ENCODE measurements around the gene C4orf17. TPM values are rescaled to one million over a fixed set of nuclear protein-coding genes. Genes with fewer than 3 reads are reported as not detected.

Gene C4orf17
- total RNA-seq, 1 donor from 2014 or later = not detected

DNA sequence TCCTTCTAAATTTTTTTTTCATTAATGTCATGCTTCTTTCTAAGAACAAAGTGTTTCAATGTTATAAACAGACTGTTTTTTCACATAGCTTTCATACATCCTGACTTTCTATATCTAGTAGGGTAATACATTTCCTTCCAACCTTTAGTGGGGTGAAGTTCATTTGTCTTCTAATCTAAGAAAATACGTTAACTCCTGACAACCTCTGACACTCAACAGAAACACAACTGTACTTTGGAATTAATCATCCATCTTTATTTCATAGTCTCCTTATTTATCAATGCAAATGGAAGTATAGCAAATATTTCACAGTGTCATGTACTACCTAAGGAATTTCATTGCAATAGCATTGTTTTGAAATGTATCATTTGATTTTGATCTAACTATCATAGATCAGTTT lies 61.1 kb downstream of the C4orf17 start:
- TF ChIP-seq, protein P1, sequence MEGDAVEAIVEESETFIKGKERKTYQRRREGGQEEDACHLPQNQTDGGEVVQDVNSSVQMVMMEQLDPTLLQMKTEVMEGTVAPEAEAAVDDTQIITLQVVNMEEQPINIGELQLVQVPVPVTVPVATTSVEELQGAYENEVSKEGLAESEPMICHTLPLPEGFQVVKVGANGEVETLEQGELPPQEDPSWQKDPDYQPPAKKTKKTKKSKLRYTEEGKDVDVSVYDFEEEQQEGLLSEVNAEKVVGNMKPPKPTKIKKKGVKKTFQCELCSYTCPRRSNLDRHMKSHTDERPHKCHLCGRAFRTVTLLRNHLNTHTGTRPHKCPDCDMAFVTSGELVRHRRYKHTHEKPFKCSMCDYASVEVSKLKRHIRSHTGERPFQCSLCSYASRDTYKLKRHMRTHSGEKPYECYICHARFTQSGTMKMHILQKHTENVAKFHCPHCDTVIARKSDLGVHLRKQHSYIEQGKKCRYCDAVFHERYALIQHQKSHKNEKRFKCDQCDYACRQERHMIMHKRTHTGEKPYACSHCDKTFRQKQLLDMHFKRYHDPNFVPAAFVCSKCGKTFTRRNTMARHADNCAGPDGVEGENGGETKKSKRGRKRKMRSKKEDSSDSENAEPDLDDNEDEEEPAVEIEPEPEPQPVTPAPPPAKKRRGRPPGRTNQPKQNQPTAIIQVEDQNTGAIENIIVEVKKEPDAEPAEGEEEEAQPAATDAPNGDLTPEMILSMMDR (IDR thresholded peaks at IDR 0.05; ENCODE audit: insufficient read depth, low read length, poor library complexity, severe bottlenecking) = no peak
- no peak for DNase-seq (ENCODE audit: low read depth)

DNA sequence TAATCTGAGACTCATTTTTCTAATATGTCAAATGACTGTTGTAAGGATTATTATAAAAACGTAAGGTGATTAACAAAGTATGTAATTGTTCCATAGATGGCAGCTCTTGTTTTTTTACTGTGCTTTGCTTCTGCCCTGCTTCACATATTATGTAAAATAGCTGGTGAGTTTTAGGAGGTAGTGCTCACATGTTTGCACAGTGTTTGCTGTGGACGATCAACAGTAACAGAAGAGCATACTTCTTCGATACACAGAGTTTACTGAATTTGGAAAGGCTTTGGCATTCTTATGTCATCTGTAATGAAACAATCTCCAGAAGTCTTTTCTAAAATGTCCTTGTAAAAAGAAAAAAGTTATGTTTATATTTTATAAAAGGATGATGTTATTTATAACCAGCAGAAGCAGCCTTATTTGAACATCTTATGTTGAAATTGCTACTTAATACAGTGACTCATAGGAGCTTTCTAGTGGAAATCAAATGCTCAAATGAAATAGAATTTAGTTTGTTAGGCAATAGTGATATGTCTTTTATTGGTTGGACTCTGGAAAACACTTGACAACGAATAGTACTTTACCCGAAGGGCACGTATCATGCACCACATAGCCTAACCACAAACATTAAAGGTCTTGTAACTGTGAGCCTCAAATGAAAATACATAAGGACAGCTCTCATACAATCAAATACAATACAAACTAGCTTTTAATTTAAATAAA lies 61.9 kb downstream of the C4orf17 start:
- no peaks in the 10 kb centered on the region for H3K36me3 ChIP-seq (ENCODE audit: control insufficient read depth, insufficient read depth, low read length)
- TF ChIP-seq, protein P1 (IDR thresholded peaks at IDR 0.05; ENCODE audit: insufficient read depth, low read length, poor library complexity, severe bottlenecking) = no peak
- no peak overlapping the region for H3K4me3 ChIP-seq (ENCODE audit: low read depth, low read length)
- no peak for DNase-seq (ENCODE audit: low read depth)
- H3K27me3 ChIP-seq (ENCODE audit: control insufficient read depth, insufficient read depth, low read length) = no peaks in the 10 kb centered on the region

More for the DNA sequence above, 61.1 kb downstream of the C4orf17 start:
- Histone ChIP-seq H3K27me3 (ENCODE audit: control insufficient read depth, insufficient read depth, low read length) (no peaks in the 10 kb centered on the region), H3K36me3 (ENCODE audit: control insufficient read depth, insufficient read depth, low read length) (no peaks in the 10 kb centered on the region), H3K4me3 (ENCODE audit: low read depth, low read length) (no peak overlapping the region)

DNA sequence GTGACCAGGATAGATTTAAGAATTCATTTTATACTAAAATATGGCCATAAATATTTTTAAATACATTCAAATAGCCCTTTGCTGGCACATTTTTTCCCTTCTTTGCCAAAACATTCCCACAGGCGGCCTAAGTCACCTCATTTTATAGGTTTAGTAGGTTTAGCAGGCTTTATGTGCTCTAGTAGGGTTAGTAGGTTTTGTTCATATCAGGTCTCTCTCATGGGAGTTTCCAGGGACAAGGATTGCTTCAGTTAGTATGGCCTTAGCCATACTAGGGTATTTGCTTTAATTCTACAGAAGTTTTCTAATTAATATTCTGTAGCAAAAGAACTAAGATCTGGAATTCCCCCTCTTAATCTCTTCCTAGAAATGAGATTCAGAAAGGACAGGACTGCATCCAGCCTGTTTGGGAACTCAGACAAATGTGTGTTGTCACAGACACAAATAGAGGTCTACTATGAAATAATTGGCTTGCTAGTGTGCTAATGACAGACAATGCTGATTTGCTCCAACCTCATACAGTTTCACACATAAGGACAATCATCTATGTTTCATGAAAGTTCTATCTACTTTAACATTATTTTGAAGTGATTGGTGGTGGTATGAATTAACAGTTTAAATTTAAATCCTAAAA lies 63.0 kb downstream of the C4orf17 start:
- no peak overlapping the region for H3K4me3 ChIP-seq (ENCODE audit: low read depth, low read length)
- no peaks in the 10 kb centered on the region for H3K36me3 ChIP-seq (ENCODE audit: control insufficient read depth, insufficient read depth, low read length)
- no peak for DNase-seq (ENCODE audit: low read depth)
- no peaks in the 10 kb centered on the region for H3K27me3 ChIP-seq (ENCODE audit: control insufficient read depth, insufficient read depth, low read length)
- TF ChIP-seq, protein P1 (IDR thresholded peaks at IDR 0.05; ENCODE audit: insufficient read depth, low read length, poor library complexity, severe bottlenecking) = no peak

DNA sequence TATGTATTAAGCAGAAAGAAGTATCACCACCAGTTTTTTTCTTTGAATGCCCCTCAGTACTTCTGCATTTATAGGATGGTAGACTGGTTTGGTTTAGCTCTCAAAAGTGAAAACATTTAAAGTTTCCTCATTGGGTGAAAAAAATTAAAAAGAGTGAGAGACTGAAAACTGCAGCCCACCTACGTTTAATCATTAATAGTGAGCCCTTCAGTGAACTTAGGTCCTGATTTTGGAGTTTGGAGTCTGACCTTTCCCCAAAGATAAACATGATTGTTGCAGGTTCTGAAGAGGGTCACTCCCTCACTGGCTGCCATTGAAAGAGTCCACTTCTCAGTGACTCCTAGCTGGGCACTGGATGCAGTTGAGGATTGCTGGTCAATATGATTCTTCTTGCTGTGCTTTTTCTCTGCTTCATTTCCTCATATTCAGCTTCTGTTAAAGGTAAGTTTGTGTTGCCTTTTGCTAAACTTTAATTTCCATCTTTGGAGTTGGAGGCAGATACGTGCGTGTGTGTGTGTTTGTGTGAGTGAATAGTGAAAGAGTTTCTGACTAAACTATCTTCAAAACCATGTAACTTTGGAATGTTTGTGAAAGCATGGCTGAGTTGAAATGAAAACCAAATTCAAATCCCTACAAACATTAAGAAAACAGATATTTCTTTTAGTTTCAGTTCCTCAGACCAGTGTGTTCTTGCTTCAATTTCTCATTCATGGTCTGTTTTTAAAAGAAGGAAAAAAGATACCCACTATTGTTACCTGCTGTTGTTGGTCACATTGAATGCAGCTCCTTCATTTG lies 63.9 kb downstream of the C4orf17 start, which contains the start of gene MTTP:
MTTP (plus strand) TSS at position 295 of the 795 bp plus-strand sequence; CDS start at position 381, 86 bp downstream.
- H3K27me3 ChIP-seq (ENCODE audit: control insufficient read depth, insufficient read depth, low read length) = no peaks in the 10 kb centered on the region
- no peaks in the 10 kb centered on the region for H3K36me3 ChIP-seq (ENCODE audit: control insufficient read depth, insufficient read depth, low read length)
- H3K4me3 ChIP-seq (ENCODE audit: low read depth, low read length) = no peak within 1 kb of the TSS
- no peak for DNase-seq (ENCODE audit: low read depth)
- TF ChIP-seq, protein P1 (IDR thresholded peaks at IDR 0.05; ENCODE audit: insufficient read depth, low read length, poor library complexity, severe bottlenecking) = no peak

DNA sequence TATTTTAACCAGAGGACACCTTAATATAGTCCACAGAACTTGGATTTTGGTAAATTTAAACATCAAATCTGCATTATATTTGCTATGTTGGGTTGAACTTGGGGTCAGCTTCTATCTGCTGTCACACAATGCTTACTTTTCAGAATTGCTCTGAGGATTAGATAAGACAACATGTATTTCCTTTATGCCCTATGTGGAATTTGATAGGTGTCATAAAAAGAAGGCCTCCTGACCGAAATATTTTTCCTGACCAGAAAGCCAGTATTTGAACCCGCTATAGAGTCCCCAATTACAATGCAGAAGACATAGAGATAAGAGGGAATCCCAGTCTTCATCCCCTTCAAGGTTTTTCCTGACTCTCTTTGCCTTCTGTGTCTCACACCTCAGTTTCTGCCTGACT lies 67.9 kb downstream of the C4orf17 start:
- no peak overlapping the region for H3K4me3 ChIP-seq (ENCODE audit: low read depth, low read length)
- TF ChIP-seq, protein P1 (IDR thresholded peaks at IDR 0.05; ENCODE audit: insufficient read depth, low read length, poor library complexity, severe bottlenecking) = no peak
- no peak for DNase-seq (ENCODE audit: low read depth)
- H3K27me3 ChIP-seq (ENCODE audit: control insufficient read depth, insufficient read depth, low read length) = no peaks in the 10 kb centered on the region
- H3K36me3 ChIP-seq (ENCODE audit: control insufficient read depth, insufficient read depth, low read length) = no peaks in the 10 kb centered on the region

Data from kidney epithelial cell (primary cell).